Esophagus squamous epithelium (tissue), 5 donors: ENCODE measurements around the gene PTPRD. TPM values are rescaled to one million over a fixed set of nuclear protein-coding genes. Genes with fewer than 3 reads are reported as not detected.

Experiments used
- DNase-seq: peaks from one replicate; lab custom pipeline; 2025; lab: John Stamatoyannopoulos, UW
- H3K27ac ChIP-seq, 4 donors: fragments of 200-600 bp; sonication (generic); one replicate each; pipeline ENCODE4 v1.5.1; 2016 to 2019; ENCODE audit warnings: mild to moderate bottlenecking in 1 of 4
- H3K27me3 ChIP-seq, 4 donors: fragments of 200-600 bp; sonication (generic); 1 replicate in 3 of 4; 2 replicates in 1 of 4; pipeline versions ENCODE4 v1.5.1 to v1.6.0; 2017 to 2021; ENCODE audit warnings: antibody characterized with exemption in 1 of 4
- H3K36me3 ChIP-seq, 3 donors: fragments of 200-600 bp; sonication (generic); one replicate each; pipeline ENCODE4 v1.5.1; 2016 to 2019
- H3K4me1 ChIP-seq, 3 donors: fragments of 200-600 bp; sonication (generic); one replicate each; pipeline ENCODE4 v1.5.1; 2017 to 2019
- H3K4me3 ChIP-seq, 4 donors: fragments of 200-600 bp; sonication (generic); 1 replicate in 3 of 4; 2 replicates in 1 of 4; pipeline ENCODE4 v1.5.1; 2016 to 2019; ENCODE audit warnings: mild to moderate bottlenecking in 2 of 4, moderate library complexity in 1 of 4
- H3K9me3 ChIP-seq, 3 donors: fragments of 200-600 bp; sonication (generic); one replicate each; pipeline ENCODE4 v1.5.1; 2016 to 2019
- CTCF ChIP-seq, 6 experiments: fragments of 450-650 bp in 4 of 6; fragments of 200-600 bp in 2 of 6; sonication (generic) in 2 of 6; IDR thresholded peaks; one replicate each; pipeline ENCODE4 v1.5.1; 2016 to 2019; ENCODE audit warnings: antibody characterized with exemption in 6 of 6, mild to moderate bottlenecking in 4 of 6, moderate library complexity in 4 of 6
- POLR2A ChIP-seq, 4 donors: fragments of 450-650 bp; IDR thresholded peaks; one replicate each; pipeline ENCODE4 v1.6.1; 2017; ENCODE audit warnings: antibody characterized with exemption in 4 of 4, mild to moderate bottlenecking in 4 of 4, moderate library complexity in 3 of 4
- WGBS, 2 donors: methylation state at CpG; one replicate each; pipeline ENCODE4 v1.1.5; 2018; 5-methylcytosine and 5-hydroxymethylcytosine counted together
- intact Hi-C: fragments of 100-400 bp; cut with DNase I; formaldehyde crosslinking; loops from one replicate; pipeline ENCODE4 v1.15.0; 2022
- total RNA-seq, 4 donors: library from RNA; depleted of rRNA; stranded (reverse); fragments of >200 nt; gene quantifications; one replicate each; pipeline ENCODE4 v1.1.0, GENCODE V29; 2016
- donor health status: DM: yes; HTN: yes; CAD: no.

Gene PTPRD
- total RNA-seq, 4 donors from 2014 or later, result 0.23 to 16.3 (median 6.6) TPM

GRCh38 chr9:9719373-9720112, 893.3 kb downstream of the PTPRD start:
- TF ChIP-seq CTCF (IDR thresholded peaks at IDR 0.05), result no peak
- TF ChIP-seq POLR2A (IDR thresholded peaks at IDR 0.05), result no peak
- no peak overlapping the region for H3K27ac ChIP-seq
- H3K36me3 ChIP-seq, result no peaks in the 10 kb centered on the region
- peaks cover 0 to 12% (median 0%) of the 10 kb centered on the region in 3 donors for H3K9me3 ChIP-seq
- no peaks in the 10 kb centered on the region for H3K27me3 ChIP-seq
- DNase-seq, result no peak
- no peaks in the 10 kb centered on the region for H3K4me1 ChIP-seq
- H3K4me3 ChIP-seq, result no peak overlapping the region
- WGBS, 2 donors, result 57 to 81% methylated on average over 1 to 3 of the region's 16 CpGs
- intact Hi-C loops, result no loop called here

- WGBS, 2 donors, result 73% methylated on average over 2 of the region's 3 CpGs; no CpG with 5 or more reads in 1 of the 2 donors
- DNase-seq, result no peak
- no peak for TF ChIP-seq POLR2A (IDR thresholded peaks at IDR 0.05)
- no peak for TF ChIP-seq CTCF (IDR thresholded peaks at IDR 0.05)
- peaks cover 0 to 12% (median 0%) of the 10 kb centered on the region in 3 donors for H3K9me3 ChIP-seq
- no peak overlapping the region for H3K4me3 ChIP-seq
- H3K36me3 ChIP-seq, result no peaks in the 10 kb centered on the region
- intact Hi-C loops, result no loop called here
- no peaks in the 10 kb centered on the region for H3K27me3 ChIP-seq
- H3K27ac ChIP-seq, result no peak overlapping the region
- no peaks in the 10 kb centered on the region for H3K4me1 ChIP-seq
Observed at GRCh38 chr9:9718691-9719090, 894.1 kb downstream of the PTPRD start.

GRCh38 chr9:9679433-9679832, 933.4 kb downstream of the PTPRD start:
- no peak for DNase-seq
- H3K4me3 ChIP-seq, result no peak overlapping the region
- intact Hi-C loops, result no loop called here
- TF ChIP-seq CTCF (IDR thresholded peaks at IDR 0.05) (no peak), POLR2A (IDR thresholded peaks at IDR 0.05) (no peak)
- no peaks in the 10 kb centered on the region for H3K36me3 ChIP-seq
- H3K27me3 ChIP-seq, result no peaks in the 10 kb centered on the region
- H3K9me3 ChIP-seq, result no peaks in the 10 kb centered on the region
- H3K4me1 ChIP-seq, result no peaks in the 10 kb centered on the region
- WGBS, 2 donors, result 51 to 60% methylated on average over 3 of the region's 3 CpGs
- no peak overlapping the region for H3K27ac ChIP-seq

- WGBS, 2 donors, result 68% methylated on average over 3 of the region's 3 CpGs
- intact Hi-C loops, result no loop called here
Observed at GRCh38 chr9:9674461-9674860, 938.3 kb downstream of the PTPRD start.

More at GRCh38 chr9:9674461-9674860, 938.3 kb downstream of the PTPRD start:
- Histone ChIP-seq H3K36me3 (no peaks in the 10 kb centered on the region), H3K27ac (no peak overlapping the region), H3K27me3 (no peaks in the 10 kb centered on the region), H3K4me1 (no peaks in the 10 kb centered on the region), H3K9me3 (peaks cover 0 to 6% (median 0%) of the 10 kb centered on the region in 3 donors), H3K4me3 (no peak overlapping the region)
- DNase-seq, result no peak
- no peak for TF ChIP-seq POLR2A (IDR thresholded peaks at IDR 0.05)
- TF ChIP-seq CTCF (IDR thresholded peaks at IDR 0.05), result no peak
